ENCODE results near the gene SARS2. TPM values are rescaled to one million over a fixed set of nuclear protein-coding genes. Genes with fewer than 3 reads are reported as not detected.

SARS2 gene
- total and polyA plus RNA-seq, 9 donors: 5.0 to 20.6 (median 18.0) TPM

- 78 to 84% (median 83%) methylated on average over 15 of the region's 15 CpGs for WGBS, 3 donors
- no peak for DNase-seq
- intact Hi-C loops (cut with DNase I): no loop called here
- H3K9me3 ChIP-seq: no peaks in the 10 kb centered on the region
- H3K36me3 ChIP-seq: no peaks in the 10 kb centered on the region
- H3K27me3 ChIP-seq: no peaks in the 10 kb centered on the region
- no peak overlapping the region for H3K4me3 ChIP-seq
- no peak overlapping the region for H3K27ac ChIP-seq
- no peaks in the 10 kb centered on the region for H3K4me1 ChIP-seq (ENCODE audit: insufficient read depth)
- TF ChIP-seq EP300 (IDR thresholded peaks at IDR 0.05) (no peak), POLR2A (IDR thresholded peaks at IDR 0.05) (no peak)
- TF ChIP-seq, protein P1, sequence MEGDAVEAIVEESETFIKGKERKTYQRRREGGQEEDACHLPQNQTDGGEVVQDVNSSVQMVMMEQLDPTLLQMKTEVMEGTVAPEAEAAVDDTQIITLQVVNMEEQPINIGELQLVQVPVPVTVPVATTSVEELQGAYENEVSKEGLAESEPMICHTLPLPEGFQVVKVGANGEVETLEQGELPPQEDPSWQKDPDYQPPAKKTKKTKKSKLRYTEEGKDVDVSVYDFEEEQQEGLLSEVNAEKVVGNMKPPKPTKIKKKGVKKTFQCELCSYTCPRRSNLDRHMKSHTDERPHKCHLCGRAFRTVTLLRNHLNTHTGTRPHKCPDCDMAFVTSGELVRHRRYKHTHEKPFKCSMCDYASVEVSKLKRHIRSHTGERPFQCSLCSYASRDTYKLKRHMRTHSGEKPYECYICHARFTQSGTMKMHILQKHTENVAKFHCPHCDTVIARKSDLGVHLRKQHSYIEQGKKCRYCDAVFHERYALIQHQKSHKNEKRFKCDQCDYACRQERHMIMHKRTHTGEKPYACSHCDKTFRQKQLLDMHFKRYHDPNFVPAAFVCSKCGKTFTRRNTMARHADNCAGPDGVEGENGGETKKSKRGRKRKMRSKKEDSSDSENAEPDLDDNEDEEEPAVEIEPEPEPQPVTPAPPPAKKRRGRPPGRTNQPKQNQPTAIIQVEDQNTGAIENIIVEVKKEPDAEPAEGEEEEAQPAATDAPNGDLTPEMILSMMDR (IDR thresholded peaks at IDR 0.05): no peak
Measured at GRCh38 chr19:38977445-38978325, 47.1 kb upstream of the SARS2 start.

DNA sequence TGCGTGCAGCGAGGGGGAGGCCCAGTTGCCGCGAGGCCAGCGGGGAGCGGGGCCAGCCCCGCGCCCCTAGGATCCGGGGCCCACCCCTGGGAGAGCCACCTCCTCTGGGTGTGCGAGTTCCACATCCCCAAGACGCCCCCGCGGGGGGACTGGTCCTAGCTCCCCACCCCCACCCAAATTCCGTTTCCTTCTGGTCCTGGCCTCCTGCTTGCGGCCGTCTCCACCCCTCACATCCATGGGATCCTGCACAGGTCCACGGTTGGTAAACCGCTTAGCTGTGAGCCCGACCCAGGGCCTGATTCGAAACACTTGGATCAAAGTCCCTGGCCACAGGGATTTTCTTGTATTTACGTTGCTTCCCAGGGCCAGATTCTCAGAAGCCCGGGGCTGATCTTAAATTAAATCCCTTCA, 45.3 kb upstream of the SARS2 start:
- H3K27ac ChIP-seq: peak overlapping the region; percentile 83 to 95
- H3K27me3 ChIP-seq: no peaks in the 10 kb centered on the region
- TF ChIP-seq, protein P1 (IDR thresholded peaks at IDR 0.05): no peak
- TF ChIP-seq EP300 (IDR thresholded peaks at IDR 0.05) (no peak), POLR2A (IDR thresholded peaks at IDR 0.05) (no peak)
- intact Hi-C loops (cut with DNase I): no loop called here
- H3K4me3 ChIP-seq: peak overlapping the region; percentile 76
- peak in 2 of 5 donors; percentile 45 to 76 for DNase-seq
- H3K9me3 ChIP-seq: no peaks in the 10 kb centered on the region
- H3K4me1 ChIP-seq (ENCODE audit: insufficient read depth): no peaks in the 10 kb centered on the region
- 0 to 2% (median 1%) methylated on average over 13 to 22 of the region's 22 CpGs for WGBS, 3 donors
- H3K36me3 ChIP-seq: no peaks in the 10 kb centered on the region

DNA sequence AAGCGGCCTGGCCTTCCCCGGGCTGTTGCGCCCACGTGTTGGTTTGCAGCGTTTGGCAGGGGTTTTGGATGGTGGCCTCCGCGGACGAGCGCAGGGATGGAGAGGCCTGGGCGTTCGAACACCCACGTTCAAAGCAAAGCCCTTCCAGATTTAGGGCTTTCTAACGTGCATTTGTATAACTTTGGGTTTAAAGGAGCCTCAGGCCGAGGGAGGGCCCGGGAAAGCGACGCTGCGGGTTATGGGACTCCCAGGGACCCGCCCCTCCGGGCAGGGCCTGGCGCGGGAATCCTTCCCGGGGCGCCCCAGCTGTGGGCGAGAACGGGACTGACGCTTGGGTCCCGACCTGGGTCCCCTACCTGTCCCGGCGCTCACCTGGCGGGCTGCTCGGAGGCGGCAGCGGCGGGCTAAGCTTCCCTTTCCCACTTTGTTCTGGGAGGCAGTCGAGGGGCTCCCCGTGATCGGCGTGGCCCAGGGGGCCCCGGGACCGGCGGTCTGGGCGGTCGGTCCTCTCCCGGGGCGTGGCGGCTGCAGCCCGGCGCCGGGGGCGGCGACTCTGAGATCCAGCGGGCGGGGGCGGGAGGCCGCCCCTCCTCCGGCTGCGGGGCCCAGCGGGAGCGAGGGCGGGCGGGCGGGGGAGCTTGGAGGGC, 44.8 kb upstream of the SARS2 start, which contains the start of gene FBXO17:
Gene FBXO17, minus strand, starts transcription at position 529 of the 647 bp plus-strand sequence. CDS start 25,423 bp downstream, outside the sequence.
- no peaks in the 10 kb centered on the region for H3K4me1 ChIP-seq (ENCODE audit: insufficient read depth)
- TF ChIP-seq, protein P1 (IDR thresholded peaks at IDR 0.05): no peak
- no peak for TF ChIP-seq POLR2A (IDR thresholded peaks at IDR 0.05)
- no peak for TF ChIP-seq EP300 (IDR thresholded peaks at IDR 0.05)
- peak in 4 of 5 donors; percentile 65 to 79 (median 67) for DNase-seq
- no peaks in the 10 kb centered on the region for H3K36me3 ChIP-seq
- WGBS, 3 donors: 0 to 6% (median 0%) methylated on average over 25 to 63 of the region's 63 CpGs
- H3K4me3 ChIP-seq: peak within 1 kb of the TSS; percentile 76
- peak within 1 kb of the TSS; percentile 83 to 95 for H3K27ac ChIP-seq
- intact Hi-C loops (cut with DNase I): no loop called here
- no peaks in the 10 kb centered on the region for H3K9me3 ChIP-seq
- H3K27me3 ChIP-seq: no peaks in the 10 kb centered on the region

DNA sequence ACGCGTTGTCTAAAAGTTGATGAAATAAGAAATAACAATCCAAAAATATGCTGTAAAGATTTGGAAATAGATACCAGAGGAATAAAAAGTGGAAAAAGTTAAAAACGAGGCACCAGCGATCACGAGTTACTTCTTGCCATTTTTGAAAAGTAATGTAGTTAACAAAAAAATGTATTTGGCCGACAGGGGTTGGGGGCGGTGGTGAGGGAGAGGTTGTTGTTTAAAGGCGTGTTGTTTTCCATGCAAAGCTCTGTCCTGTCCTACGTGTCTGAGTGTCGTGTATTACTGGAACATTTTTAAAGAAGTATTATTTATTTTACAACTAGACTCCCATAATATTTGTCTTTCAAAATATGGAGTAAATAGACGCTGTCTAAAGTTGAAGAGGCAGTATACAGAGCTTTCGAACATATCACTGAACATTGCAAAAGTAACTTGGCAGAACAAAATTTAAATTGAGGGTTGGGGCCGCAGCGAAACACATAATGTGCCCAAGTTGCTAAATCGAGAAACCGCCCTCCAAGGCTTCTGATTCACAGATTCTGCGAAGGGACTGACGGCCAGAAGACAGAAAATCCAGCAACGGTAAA, 44.2 kb upstream of the SARS2 start:
- Histone ChIP-seq H3K9me3 (no peaks in the 10 kb centered on the region), H3K27ac (peak overlapping the region; percentile 83 to 95), H3K4me3 (peak overlapping the region; percentile 76), H3K27me3 (no peaks in the 10 kb centered on the region), H3K4me1 (ENCODE audit: insufficient read depth) (no peaks in the 10 kb centered on the region), H3K36me3 (no peaks in the 10 kb centered on the region)
- 3 to 11% (median 4%) methylated on average over 19 of the region's 19 CpGs for WGBS, 3 donors
- intact Hi-C loops (cut with DNase I): no loop called here
- TF ChIP-seq, protein P1 (IDR thresholded peaks at IDR 0.05): no peak
- TF ChIP-seq POLR2A (IDR thresholded peaks at IDR 0.05) (no peak), EP300 (IDR thresholded peaks at IDR 0.05) (no peak)
- no peak for DNase-seq

Measured in ovary (tissue), 9 donors.